HUES6 (cell line): Measurements from ENCODE around the gene TM2D1.
"Not testable (repeated sequence)": the region's sequence is repeated elsewhere in the genome, so short reads cannot be mapped to it uniquely, and the experiment has no call there.

Experiments
- H3K27ac ChIP-seq: 2 replicates; pipeline ENCODE4 v1.7.0; 2013; ENCODE audit warnings: low read depth, mild to moderate bottlenecking, low read length, inconsistent platforms
- H3K27me3 ChIP-seq: 2 replicates; pipeline ENCODE4 v1.6.1; 2013; ENCODE audit warnings: low read length; ENCODE audit not compliant: control insufficient read depth, insufficient read depth
- H3K36me3 ChIP-seq: 2 replicates; pipeline ENCODE4 v1.6.1; 2013; ENCODE audit warnings: low read length; ENCODE audit not compliant: control insufficient read depth, insufficient read depth
- H3K4me1 ChIP-seq: 2 replicates; pipeline ENCODE4 v1.6.1; 2013; ENCODE audit warnings: low read length; ENCODE audit not compliant: control insufficient read depth, insufficient read depth
- H3K4me3 ChIP-seq: 2 replicates; pipeline ENCODE4 v1.5.1; 2013; ENCODE audit warnings: low read depth, low read length
- H3K9ac ChIP-seq: one replicate; pipeline ENCODE4 v1.6.1; 2013; ENCODE audit warnings: mild to moderate bottlenecking, low read length
- H3K9me3 ChIP-seq: 2 replicates; pipeline ENCODE4 v1.6.1; 2013; ENCODE audit warnings: low read depth, low read length; ENCODE audit not compliant: control insufficient read depth, insufficient read depth

The TM2D1 gene

GRCh38 chr1:61718996-61719663 lies 5.8 kb downstream of the TM2D1 start:
- H3K27me3 ChIP-seq, H3K27ac ChIP-seq, H3K36me3 ChIP-seq, H3K4me3 ChIP-seq, H3K9ac ChIP-seq, H3K9me3 ChIP-seq, H3K4me1 ChIP-seq: not testable (repeated sequence)

- Histone ChIP-seq H3K36me3 (peaks cover 22% of the 10 kb centered on the region), H3K27me3 (no peaks in the 10 kb centered on the region), H3K9ac (no peak overlapping the region), H3K9me3 (no peaks in the 10 kb centered on the region), H3K4me1 (no peaks in the 10 kb centered on the region), H3K27ac (no peak overlapping the region), H3K4me3 (no peak overlapping the region)
Observed at GRCh38 chr1:61711969-61712368, 13.0 kb downstream of the TM2D1 start.

- not testable (repeated sequence) for H3K27ac ChIP-seq, H3K4me1 ChIP-seq, H3K9me3 ChIP-seq, H3K4me3 ChIP-seq, H3K27me3 ChIP-seq, H3K9ac ChIP-seq
- peaks cover 22% of the 10 kb centered on the region for H3K36me3 ChIP-seq
Observed at GRCh38 chr1:61711257-61711656, 13.7 kb downstream of the TM2D1 start.

GRCh38 chr1:61709908-61710289 lies 15.0 kb downstream of the TM2D1 start:
- no peaks in the 10 kb centered on the region for H3K27me3 ChIP-seq
- no peaks in the 10 kb centered on the region for H3K9me3 ChIP-seq
- peaks cover 25% of the 10 kb centered on the region for H3K36me3 ChIP-seq
- no peak overlapping the region for H3K27ac ChIP-seq
- no peaks in the 10 kb centered on the region for H3K4me1 ChIP-seq
- no peak overlapping the region for H3K9ac ChIP-seq
- no peak overlapping the region for H3K4me3 ChIP-seq

- Histone ChIP-seq H3K4me1 (no peaks in the 10 kb centered on the region), H3K9me3 (no peaks in the 10 kb centered on the region), H3K9ac (no peak overlapping the region), H3K27me3 (no peaks in the 10 kb centered on the region), H3K36me3 (peaks cover 27% of the 10 kb centered on the region), H3K4me3 (no peak overlapping the region), H3K27ac (no peak overlapping the region)
Observed at GRCh38 chr1:61708953-61709907, 15.7 kb downstream of the TM2D1 start.

GRCh38 chr1:61699911-61700851 lies 24.8 kb downstream of the TM2D1 start:
- Histone ChIP-seq H3K27ac (no peak overlapping the region), H3K36me3 (peaks cover 41% of the 10 kb centered on the region), H3K9me3 (no peaks in the 10 kb centered on the region), H3K27me3 (no peaks in the 10 kb centered on the region), H3K4me1 (no peaks in the 10 kb centered on the region), H3K9ac (no peak overlapping the region), H3K4me3 (no peak overlapping the region)

GRCh38 chr1:61692155-61692800 lies 32.7 kb downstream of the TM2D1 start:
- Histone ChIP-seq H3K9ac (no peak overlapping the region), H3K27me3 (no peaks in the 10 kb centered on the region), H3K27ac (no peak overlapping the region), H3K36me3 (peaks cover 1% of the 10 kb centered on the region; the same call in 1 of the 2 replicates), H3K4me1 (no peaks in the 10 kb centered on the region), H3K9me3 (no peaks in the 10 kb centered on the region), H3K4me3 (no peak overlapping the region)

GRCh38 chr1:61687901-61688300 lies 37.0 kb downstream of the TM2D1 start:
- Histone ChIP-seq H3K4me1 (no peaks in the 10 kb centered on the region), H3K27ac (no peak overlapping the region), H3K9ac (no peak overlapping the region), H3K27me3 (no peaks in the 10 kb centered on the region), H3K36me3 (peaks cover 11% of the 10 kb centered on the region), H3K9me3 (no peaks in the 10 kb centered on the region), H3K4me3 (no peak overlapping the region)

GRCh38 chr1:61682891-61683290 lies 42.0 kb downstream of the TM2D1 start:
- Histone ChIP-seq H3K27me3 (no peaks in the 10 kb centered on the region), H3K9me3 (no peaks in the 10 kb centered on the region), H3K4me1 (no peaks in the 10 kb centered on the region), H3K9ac (no peak overlapping the region), H3K36me3 (peaks cover 20% of the 10 kb centered on the region), H3K27ac (no peak overlapping the region), H3K4me3 (no peak overlapping the region)

- peaks cover 15% of the 10 kb centered on the region for H3K36me3 ChIP-seq
- H3K27ac ChIP-seq, result no peak overlapping the region
- H3K27me3 ChIP-seq, result no peaks in the 10 kb centered on the region
Observed at GRCh38 chr1:61680500-61680899, 44.4 kb downstream of the TM2D1 start.

More at GRCh38 chr1:61680500-61680899, 44.4 kb downstream of the TM2D1 start:
- Histone ChIP-seq H3K9me3 (no peaks in the 10 kb centered on the region), H3K9ac (no peak overlapping the region), H3K4me3 (no peak overlapping the region), H3K4me1 (no peaks in the 10 kb centered on the region)
